HG03565 (cell line): ENCODE results near the gene SF3A2.

Source experiments
- ATAC-seq: cut with Tn5 transposase; IDR thresholded peaks from one replicate; pipeline ENCODE4 v1.9.1; 2021; ENCODE audit warnings: mild to moderate bottlenecking, moderate library complexity; ENCODE audit not compliant: unreplicated experiment

Gene SF3A2

GRCh38 chr19:2239771-2240770 is 3.4 kb downstream of the SF3A2 start:
- ATAC-seq: no peak

- no peak for ATAC-seq
These were observed 4.5 kb downstream of the SF3A2 start for GRCh38 chr19:2240881-2241760.

GRCh38 chr19:2242092-2242537 is 5.5 kb downstream of the SF3A2 start:
- ATAC-seq: no peak

GRCh38 chr19:2242816-2243215 is 6.2 kb downstream of the SF3A2 start:
- no peak for ATAC-seq

GRCh38 chr19:2243274-2244124 is 6.9 kb downstream of the SF3A2 start:
- ATAC-seq: no peak

- no peak for ATAC-seq
These were observed 7.4 kb downstream of the SF3A2 start for GRCh38 chr19:2244125-2244411.

GRCh38 chr19:2244486-2244885 is 7.9 kb downstream of the SF3A2 start:
- no peak for ATAC-seq

- ATAC-seq: no peak
These were observed 8.6 kb downstream of the SF3A2 start for GRCh38 chr19:2245273-2245672.

- no peak for ATAC-seq
These were observed 9.5 kb downstream of the SF3A2 start for GRCh38 chr19:2246014-2246620.

GRCh38 chr19:2246801-2247361 is 10.3 kb downstream of the SF3A2 start:
- ATAC-seq: no peak

GRCh38 chr19:2247433-2248101 is 10.9 kb downstream of the SF3A2 start:
- no peak for ATAC-seq

GRCh38 chr19:2248136-2249009 is 11.7 kb downstream of the SF3A2 start:
- ATAC-seq: no peak

- no peak for ATAC-seq
These were observed 12.6 kb downstream of the SF3A2 start, which contains the start of gene AMH for GRCh38 chr19:2249010-2249866. Gene AMH, plus strand, starts transcription at chr19:2249323. Its CDS starts 10 bp downstream, at chr19:2249333.

GRCh38 chr19:2249880-2250765 is 13.5 kb downstream of the SF3A2 start:
- no peak for ATAC-seq

- ATAC-seq: no peak
These were observed 14.1 kb downstream of the SF3A2 start for GRCh38 chr19:2250766-2251105.
